ENCODE measurements around the gene TMEM131.

DNA sequence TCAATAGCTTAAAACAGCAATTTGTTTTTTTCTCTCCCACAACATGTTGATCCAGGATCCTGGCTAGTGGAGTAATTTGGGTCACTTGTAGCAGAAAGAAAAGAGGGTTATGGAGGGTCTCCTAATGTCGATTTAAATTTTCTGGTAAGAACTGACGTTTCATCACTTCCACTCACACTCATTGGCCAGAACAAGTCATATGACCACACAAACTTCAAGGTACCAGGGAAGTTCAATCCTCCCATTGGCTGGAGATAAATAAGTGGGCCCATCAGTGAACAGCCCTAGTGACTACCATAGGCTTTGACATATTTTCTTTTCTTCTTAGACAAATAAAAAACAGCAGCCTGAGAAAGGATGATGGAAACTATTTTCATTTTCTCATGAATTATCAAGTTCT is 8.3 kb upstream of the TMEM131 start:
- TF ChIP-seq EP300 (IDR thresholded peaks at IDR 0.05) (no peak), POLR2AphosphoS5 (IDR thresholded peaks at IDR 0.05) (no peak)
- TF ChIP-seq, protein P1, sequence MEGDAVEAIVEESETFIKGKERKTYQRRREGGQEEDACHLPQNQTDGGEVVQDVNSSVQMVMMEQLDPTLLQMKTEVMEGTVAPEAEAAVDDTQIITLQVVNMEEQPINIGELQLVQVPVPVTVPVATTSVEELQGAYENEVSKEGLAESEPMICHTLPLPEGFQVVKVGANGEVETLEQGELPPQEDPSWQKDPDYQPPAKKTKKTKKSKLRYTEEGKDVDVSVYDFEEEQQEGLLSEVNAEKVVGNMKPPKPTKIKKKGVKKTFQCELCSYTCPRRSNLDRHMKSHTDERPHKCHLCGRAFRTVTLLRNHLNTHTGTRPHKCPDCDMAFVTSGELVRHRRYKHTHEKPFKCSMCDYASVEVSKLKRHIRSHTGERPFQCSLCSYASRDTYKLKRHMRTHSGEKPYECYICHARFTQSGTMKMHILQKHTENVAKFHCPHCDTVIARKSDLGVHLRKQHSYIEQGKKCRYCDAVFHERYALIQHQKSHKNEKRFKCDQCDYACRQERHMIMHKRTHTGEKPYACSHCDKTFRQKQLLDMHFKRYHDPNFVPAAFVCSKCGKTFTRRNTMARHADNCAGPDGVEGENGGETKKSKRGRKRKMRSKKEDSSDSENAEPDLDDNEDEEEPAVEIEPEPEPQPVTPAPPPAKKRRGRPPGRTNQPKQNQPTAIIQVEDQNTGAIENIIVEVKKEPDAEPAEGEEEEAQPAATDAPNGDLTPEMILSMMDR (IDR thresholded peaks at IDR 0.05): no peak

All from upper lobe of left lung (tissue), 4 donors.